Dermis lymphatic vessel endothelial cell (primary cell): Measurements from ENCODE around the gene NKAIN4. TPM values are rescaled to one million over a fixed set of nuclear protein-coding genes. Genes with fewer than 3 reads are reported as not detected.

Experiments
- total RNA-seq: library from RNA; depleted of rRNA; stranded (reverse); fragments of >200 nt; gene quantifications from 2 replicates; pipeline ENCODE4 v1.2.1, GENCODE V29; 2014

The NKAIN4 gene
- not detected in 2 replicates for total RNA-seq

GRCh38 chr20:63254232-63254605, at the start of gene NKAIN4:
Gene NKAIN4 (minus strand): TSS chr20:63254463. CDS start chr20:63254450, 13 bp downstream.

DNA sequence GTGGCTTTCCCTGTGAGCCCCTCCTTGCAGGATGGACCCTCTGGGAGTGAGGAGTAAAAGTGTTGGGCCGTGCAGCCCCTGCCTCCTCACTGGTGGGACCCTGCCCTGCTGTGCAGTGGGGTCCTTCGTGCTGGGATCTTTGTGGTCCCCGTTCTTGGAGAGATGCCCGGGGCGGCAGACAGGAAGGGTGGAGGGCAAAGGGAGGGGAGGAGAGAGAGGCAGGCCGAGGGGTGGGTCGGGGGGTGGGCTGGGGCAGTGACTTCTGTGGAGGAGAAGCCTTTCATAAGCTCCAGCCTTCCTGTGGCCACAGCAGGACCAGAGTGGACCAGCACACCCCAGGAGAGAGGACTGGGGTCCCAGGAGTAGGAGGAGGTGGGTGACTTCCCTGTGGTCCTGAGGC, 38.6 kb upstream of the NKAIN4 start, which contains the start of gene COL20A1:
TSS of gene COL20A1 (plus strand) at position 283 of the 400 bp plus-strand sequence. CDS start 1,922 bp downstream, outside the sequence.

GRCh38 chr20:63272105-63273058, 18.1 kb upstream of the NKAIN4 start, which contains the start of gene ARFGAP1:
Gene ARFGAP1 (plus strand): TSS chr20:63272813. CDS start chr20:63275581, 2,768 bp downstream.

DNA sequence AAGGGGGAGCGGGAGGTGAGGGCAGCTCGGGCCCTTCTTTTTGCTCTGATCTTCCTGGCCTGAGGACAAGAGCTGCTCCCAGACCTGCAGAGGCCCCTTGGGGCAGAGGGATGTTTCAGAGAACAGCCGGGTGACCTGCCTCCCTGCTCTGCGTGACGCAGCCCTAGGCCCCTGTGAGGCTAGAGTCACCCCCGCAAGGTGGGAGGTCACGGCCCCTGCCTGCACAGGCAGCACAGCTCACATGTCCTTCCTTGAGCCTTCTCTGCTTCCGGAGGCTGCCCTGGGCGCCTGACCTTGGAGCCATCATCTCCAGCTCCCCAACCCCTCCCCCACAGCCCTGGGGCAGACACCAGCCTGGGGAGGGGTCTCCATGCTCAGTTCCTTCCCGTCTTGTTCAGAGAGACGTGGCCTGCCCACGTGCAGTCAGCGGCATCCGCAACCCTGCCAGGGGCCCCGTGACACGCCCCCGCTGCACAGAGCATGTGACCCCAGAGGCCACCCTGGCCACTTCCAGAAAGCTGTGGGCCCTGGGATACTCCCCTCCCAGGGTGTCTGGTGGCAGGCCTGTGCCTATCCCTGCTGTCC, 18.8 kb downstream of the NKAIN4 start, which contains the start of gene BIRC7:
TSS of gene BIRC7 (plus strand) at position 507 of the 585 bp plus-strand sequence. CDS start 192 bp downstream, outside the sequence.

GRCh38 chr20:63216041-63216848, 38.0 kb downstream of the NKAIN4 start, which contains the start of gene YTHDF1:
Gene YTHDF1 (minus strand): TSS chr20:63216131. CDS start chr20:63215892, 239 bp downstream.

Other genes with a start within 250 kb of the NKAIN4 start
- not detected in 2 replicates for gene BHLHE23, start 247.5 kb downstream of the NKAIN4 start, total RNA-seq
- gene YTHDF1, start 38.3 kb downstream of the NKAIN4 start, total RNA-seq, result 18.6 and 21.3 TPM in 2 replicates
- under 0.01 TPM in 1 of 2 replicates, not detected in the other for gene BIRC7, start 18.6 kb downstream of the NKAIN4 start, total RNA-seq
- gene ARFGAP1, start 18.4 kb upstream of the NKAIN4 start, total RNA-seq, result 35.5 and 35.9 TPM in 2 replicates
- gene COL20A1, start 38.7 kb upstream of the NKAIN4 start, total RNA-seq, result not detected in 2 replicates
- gene CHRNA4, start 106.9 kb upstream of the NKAIN4 start, total RNA-seq, result 0.09 TPM in 1 of 2 replicates, not detected in the other
- gene KCNQ2, start 218.2 kb upstream of the NKAIN4 start, total RNA-seq, result not detected in 2 replicates
- 5.8 and 7.9 TPM in 2 replicates for gene EEF1A2, start 244.6 kb upstream of the NKAIN4 start, total RNA-seq